Loucy (cell line): ENCODE measurements around the gene DGKB.

ENCODE experiments used
- H2AFZ ChIP-seq: fragments of 200-600 bp; sonication (generic); 2 replicates; pipeline ENCODE4 v1.6.0; 2016; ENCODE audit warnings: antibody characterized with exemption, mild to moderate bottlenecking, low read length, moderate library complexity
- H3F3A ChIP-seq: fragments of 200-600 bp; 2 replicates; pipeline ENCODE4 v1.6.0; 2016; ENCODE audit warnings: antibody characterized with exemption, low read depth, mild to moderate bottlenecking
- H3K27me3 ChIP-seq: fragments of 200-600 bp; sonication (generic); 2 replicates; pipeline ENCODE4 v1.6.1; 2014; ENCODE audit warnings: low read length, mild to moderate bottlenecking; ENCODE audit not compliant: insufficient read depth, poor library complexity, severe bottlenecking
- H3K36me3 ChIP-seq: fragments of 200-600 bp; sonication (generic); 2 replicates; pipeline ENCODE4 v1.6.1; 2016; ENCODE audit warnings: low read length; ENCODE audit not compliant: insufficient read depth
- H3K4me1 ChIP-seq: fragments of 200-600 bp; sonication (generic); 2 replicates; pipeline ENCODE4 v1.5.1; 2014; ENCODE audit warnings: low read length, mild to moderate bottlenecking; ENCODE audit not compliant: insufficient read depth, poor library complexity, severe bottlenecking
- H3K4me2 ChIP-seq: fragments of 200-600 bp; sonication (generic); 2 replicates; pipeline ENCODE4 v1.6.0; 2014; ENCODE audit warnings: antibody characterized with exemption, low read length, low read depth, mild to moderate bottlenecking; ENCODE audit not compliant: poor library complexity, severe bottlenecking
- H3K4me3 ChIP-seq: fragments of 200-600 bp; sonication (generic); 2 replicates; pipeline ENCODE4 v1.5.1; 2014; ENCODE audit warnings: low read length, mild to moderate bottlenecking, mixed read lengths; ENCODE audit not compliant: poor library complexity, severe bottlenecking
- H3K79me2 ChIP-seq: fragments of 200-600 bp; sonication (generic); 2 replicates; pipeline ENCODE4 v1.6.1; 2014; ENCODE audit warnings: low read length; ENCODE audit not compliant: insufficient read depth
- H3K9ac ChIP-seq: fragments of 200-600 bp; sonication (generic); 2 replicates; pipeline ENCODE4 v1.6.0; 2014; ENCODE audit warnings: mild to moderate bottlenecking, low read depth, low read length, moderate library complexity; ENCODE audit not compliant: poor library complexity, severe bottlenecking
- H3K9me2 ChIP-seq: fragments of 200-600 bp; sonication (generic); replicated peaks from 2 replicates; pipeline ENCODE4 v1.6.1; 2016; ENCODE audit warnings: low read depth, low read length, mixed read lengths
- H3K9me3 ChIP-seq: fragments of 200-600 bp; sonication (generic); 2 replicates; pipeline ENCODE4 v1.6.1; 2014; ENCODE audit warnings: mild to moderate bottlenecking, antibody characterized with exemption, low read length, low read depth; ENCODE audit not compliant: insufficient read depth
- H4K20me1 ChIP-seq: fragments of 200-600 bp; sonication (generic); 2 replicates; pipeline ENCODE4 v1.6.0; 2014; ENCODE audit warnings: antibody characterized with exemption, low read length, mild to moderate bottlenecking; ENCODE audit not compliant: insufficient read depth, poor library complexity, severe bottlenecking
- EZH2phosphoT487 ChIP-seq: fragments of 200-600 bp; IDR thresholded peaks from 2 replicates; pipeline ENCODE4 v1.6.1; 2018; ENCODE audit warnings: antibody characterized with exemption, mild to moderate bottlenecking, moderate library complexity, borderline replicate concordance
- TF ChIP-seq, protein P1 (sequence below): fragments of 200-600 bp; sonication (generic); conservative IDR thresholded peaks from 2 replicates; pipeline ENCODE4 v1.5.1; 2014; ENCODE audit warnings: mild to moderate bottlenecking, antibody characterized with exemption, low read length

DGKB gene

GRCh38 chr7:14673202-14673601 is 229.3 kb downstream of the DGKB start:
- Histone ChIP-seq H3K9ac (no peak overlapping the region), H3K4me1 (no peaks in the 10 kb centered on the region), H2AFZ (no peak overlapping the region), H3K36me3 (no peaks in the 10 kb centered on the region), H3K4me3 (no peak overlapping the region), H4K20me1 (no peaks in the 10 kb centered on the region), H3K9me2 (no peaks in the 10 kb centered on the region), H3F3A (no peaks in the 10 kb centered on the region), H3K4me2 (no peak overlapping the region), H3K27me3 (no peaks in the 10 kb centered on the region), H3K79me2 (no peaks in the 10 kb centered on the region), H3K9me3 (no peaks in the 10 kb centered on the region)
- no peak for TF ChIP-seq EZH2phosphoT487
- TF ChIP-seq, protein P1, sequence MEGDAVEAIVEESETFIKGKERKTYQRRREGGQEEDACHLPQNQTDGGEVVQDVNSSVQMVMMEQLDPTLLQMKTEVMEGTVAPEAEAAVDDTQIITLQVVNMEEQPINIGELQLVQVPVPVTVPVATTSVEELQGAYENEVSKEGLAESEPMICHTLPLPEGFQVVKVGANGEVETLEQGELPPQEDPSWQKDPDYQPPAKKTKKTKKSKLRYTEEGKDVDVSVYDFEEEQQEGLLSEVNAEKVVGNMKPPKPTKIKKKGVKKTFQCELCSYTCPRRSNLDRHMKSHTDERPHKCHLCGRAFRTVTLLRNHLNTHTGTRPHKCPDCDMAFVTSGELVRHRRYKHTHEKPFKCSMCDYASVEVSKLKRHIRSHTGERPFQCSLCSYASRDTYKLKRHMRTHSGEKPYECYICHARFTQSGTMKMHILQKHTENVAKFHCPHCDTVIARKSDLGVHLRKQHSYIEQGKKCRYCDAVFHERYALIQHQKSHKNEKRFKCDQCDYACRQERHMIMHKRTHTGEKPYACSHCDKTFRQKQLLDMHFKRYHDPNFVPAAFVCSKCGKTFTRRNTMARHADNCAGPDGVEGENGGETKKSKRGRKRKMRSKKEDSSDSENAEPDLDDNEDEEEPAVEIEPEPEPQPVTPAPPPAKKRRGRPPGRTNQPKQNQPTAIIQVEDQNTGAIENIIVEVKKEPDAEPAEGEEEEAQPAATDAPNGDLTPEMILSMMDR = no peak

GRCh38 chr7:14666913-14667312 is 235.6 kb downstream of the DGKB start:
- Histone ChIP-seq H4K20me1 (no peaks in the 10 kb centered on the region), H3K4me1 (no peaks in the 10 kb centered on the region), H3K4me3 (no peak overlapping the region), H3K36me3 (no peaks in the 10 kb centered on the region), H3K27me3 (no peaks in the 10 kb centered on the region), H2AFZ (no peak overlapping the region), H3K9me3 (no peaks in the 10 kb centered on the region), H3K9me2 (no peaks in the 10 kb centered on the region), H3F3A (no peaks in the 10 kb centered on the region), H3K9ac (no peak overlapping the region), H3K79me2 (no peaks in the 10 kb centered on the region), H3K4me2 (no peak overlapping the region)
- TF ChIP-seq EZH2phosphoT487 = no peak
- TF ChIP-seq, protein P1 = no peak

- no peaks in the 10 kb centered on the region for H4K20me1 ChIP-seq
- no peaks in the 10 kb centered on the region for H3K27me3 ChIP-seq
- no peaks in the 10 kb centered on the region for H3K9me2 ChIP-seq
- no peaks in the 10 kb centered on the region for H3K36me3 ChIP-seq
- no peaks in the 10 kb centered on the region for H3K4me1 ChIP-seq
- no peak overlapping the region for H3K9ac ChIP-seq
- no peak overlapping the region for H2AFZ ChIP-seq
- H3F3A ChIP-seq = no peaks in the 10 kb centered on the region
- no peak overlapping the region for H3K4me3 ChIP-seq
- H3K9me3 ChIP-seq = no peaks in the 10 kb centered on the region
- H3K79me2 ChIP-seq = no peaks in the 10 kb centered on the region
- H3K4me2 ChIP-seq = no peak overlapping the region
- TF ChIP-seq EZH2phosphoT487 = no peak
- TF ChIP-seq, protein P1 = no peak
Measured at GRCh38 chr7:14666304-14666703, 236.2 kb downstream of the DGKB start.
